SK-N-SH treated with all-trans-retinoic acid at 6 μM for 48 hours (cell line): ENCODE data around the gene LPP.

Source experiments
- ATAC-seq: fragments of 200-7000 bp; cut with Tn5 transposase; 3 replicates; pipeline ENCODE4 v1.9.1; 2020; ENCODE audit warnings: mild to moderate bottlenecking, moderate library complexity
- ARNTL ChIP-seq: fragments of 450-650 bp; formaldehyde crosslinking; IDR thresholded peaks from 2 replicates; pipeline ENCODE4 v1.5.0; 2020; ENCODE audit warnings: low read depth, mild to moderate bottlenecking, moderate library complexity, borderline replicate concordance
- BACH2 ChIP-seq: fragments of 250-450 bp; sonication (Bioruptor Pico); IDR thresholded peaks from 2 replicates; pipeline ENCODE4 v1.9.0; 2021; ENCODE audit warnings: mild to moderate bottlenecking, borderline replicate concordance
- CREB5 ChIP-seq: fragments of 250-450 bp; sonication (Bioruptor Pico); IDR thresholded peaks from 2 replicates; pipeline ENCODE4 v1.5.1; 2020; ENCODE audit warnings: low read depth, mild to moderate bottlenecking, moderate library complexity
- CSDC2 ChIP-seq: fragments of 250-450 bp; sonication (Bioruptor Pico); IDR thresholded peaks from 2 replicates; pipeline ENCODE4 v1.5.0; 2020; ENCODE audit warnings: mild to moderate bottlenecking, moderate library complexity
- CSRNP3 ChIP-seq: fragments of 250-450 bp; sonication (Bioruptor Pico); IDR thresholded peaks from 2 replicates; pipeline ENCODE4 v1.5.1; 2021; ENCODE audit warnings: mild to moderate bottlenecking, moderate library complexity
- ESRRG ChIP-seq: fragments of 250-450 bp; sonication (Bioruptor Pico); IDR thresholded peaks from 2 replicates; pipeline ENCODE4 v1.6.1; 2021; ENCODE audit warnings: mild to moderate bottlenecking
- OSR1 ChIP-seq: fragments of 250-450 bp; sonication (Bioruptor Pico); IDR thresholded peaks from 2 replicates; pipeline ENCODE4 v1.8.0; 2022; ENCODE audit warnings: moderate library complexity, mild to moderate bottlenecking, inconsistent platforms
- PATZ1 ChIP-seq: fragments of 250-450 bp; sonication (Bioruptor Pico); IDR thresholded peaks from 2 replicates; pipeline ENCODE4 v1.8.0; 2020; ENCODE audit warnings: mild to moderate bottlenecking, moderate library complexity, borderline replicate concordance
- POU6F1 ChIP-seq: fragments of 250-450 bp; sonication (Bioruptor Pico); IDR thresholded peaks from 2 replicates; pipeline ENCODE4 v1.8.0; 2021; ENCODE audit warnings: low read depth, mild to moderate bottlenecking, moderate library complexity, borderline replicate concordance
- PPARA ChIP-seq: fragments of 250-450 bp; sonication (Bioruptor Pico); IDR thresholded peaks from 2 replicates; pipeline ENCODE4 v1.5.0; 2020; ENCODE audit warnings: mild to moderate bottlenecking, borderline replicate concordance
- RARB ChIP-seq: fragments of 250-450 bp; sonication (Bioruptor Pico); IDR thresholded peaks from 2 replicates; pipeline ENCODE4 v1.8.0; 2021; ENCODE audit warnings: mild to moderate bottlenecking, moderate library complexity
- SNAI2 ChIP-seq: fragments of 250-450 bp; sonication (Bioruptor Pico); IDR thresholded peaks from 2 replicates; pipeline ENCODE4 v1.5.0; 2020; ENCODE audit warnings: mild to moderate bottlenecking, moderate library complexity
- TCF4 ChIP-seq: fragments of 250-450 bp; sonication (Bioruptor Pico); IDR thresholded peaks from 2 replicates; pipeline ENCODE4 v1.8.0; 2021; ENCODE audit warnings: mild to moderate bottlenecking, moderate library complexity, borderline replicate concordance
- TOX ChIP-seq: fragments of 250-450 bp; sonication (Bioruptor Pico); IDR thresholded peaks from 2 replicates; pipeline ENCODE4 v1.8.0; 2021; ENCODE audit warnings: mild to moderate bottlenecking, moderate library complexity, borderline replicate concordance
- TSHZ2 ChIP-seq: fragments of 250-450 bp; sonication (Bioruptor Pico); IDR thresholded peaks from 2 replicates; pipeline ENCODE4 v1.5.0; 2020; ENCODE audit warnings: mild to moderate bottlenecking, moderate library complexity
- ZC3H10 ChIP-seq: fragments of 250-450 bp; sonication (Bioruptor Pico); IDR thresholded peaks from 2 replicates; pipeline ENCODE4 v1.5.1; 2021; ENCODE audit warnings: mild to moderate bottlenecking, moderate library complexity
- ZFP3 ChIP-seq: fragments of 250-450 bp; sonication (Bioruptor Pico); IDR thresholded peaks from 2 replicates; pipeline ENCODE4 v1.5.0; 2020; ENCODE audit warnings: mild to moderate bottlenecking, moderate library complexity
- ZFP30 ChIP-seq: fragments of 450-650 bp; formaldehyde crosslinking; IDR thresholded peaks from 2 replicates; pipeline ENCODE4 v1.5.0; 2022; ENCODE audit warnings: mild to moderate bottlenecking, moderate library complexity
- ZNF565 ChIP-seq: fragments of 450-650 bp; formaldehyde crosslinking; conservative IDR thresholded peaks from 2 replicates; pipeline ENCODE4 v1.5.0; 2020; ENCODE audit warnings: low read depth, mild to moderate bottlenecking, moderate library complexity
- ZNF8 ChIP-seq: fragments of 450-650 bp; formaldehyde crosslinking; IDR thresholded peaks from 2 replicates; pipeline ENCODE4 v1.5.0; 2020; ENCODE audit warnings: mild to moderate bottlenecking, moderate library complexity

The LPP gene

GRCh38 chr3:188170461-188171459, 16.8 kb downstream of the LPP start:
- no peak for TF ChIP-seq BACH2 (CRISPR knock-in tag)
- TF ChIP-seq SNAI2 (CRISPR knock-in tag), result no peak
- TF ChIP-seq OSR1 (CRISPR knock-in tag), result no peak
- no peak for TF ChIP-seq CSRNP3 (CRISPR knock-in tag)
- no peak for TF ChIP-seq RARB (CRISPR knock-in tag)
- TF ChIP-seq ARNTL (CRISPR knock-in tag), result no peak
- no peak for TF ChIP-seq ZFP30
- no peak for TF ChIP-seq ZC3H10 (CRISPR knock-in tag)
- no peak for TF ChIP-seq POU6F1 (CRISPR knock-in tag)
- no peak for TF ChIP-seq CREB5 (CRISPR knock-in tag)
- TF ChIP-seq CSDC2 (CRISPR knock-in tag), result no peak
- TF ChIP-seq TCF4 (CRISPR knock-in tag), result no peak
- no peak for ATAC-seq

GRCh38 chr3:188171682-188172467, 17.9 kb downstream of the LPP start:
- ATAC-seq, result no peak
- TF ChIP-seq CREB5 (CRISPR knock-in tag) (no peak), ARNTL (CRISPR knock-in tag) (no peak), PATZ1 (CRISPR knock-in tag) (no peak), CSDC2 (CRISPR knock-in tag) (no peak), ESRRG (CRISPR knock-in tag) (no peak), BACH2 (CRISPR knock-in tag) (no peak)

- ATAC-seq, result no peak
- TF ChIP-seq POU6F1 (CRISPR knock-in tag) (no peak), ZNF8 (CRISPR knock-in tag) (no peak), ESRRG (CRISPR knock-in tag) (no peak), TSHZ2 (CRISPR knock-in tag) (no peak), ZFP3 (CRISPR knock-in tag) (no peak), ZC3H10 (CRISPR knock-in tag) (no peak), ZNF565 (CRISPR knock-in tag) (no peak), TOX (CRISPR knock-in tag) (no peak), TCF4 (CRISPR knock-in tag) (no peak), PPARA (CRISPR knock-in tag) (no peak)
Measured at GRCh38 chr3:188174317-188175044, 20.5 kb downstream of the LPP start.
